ENCODE measurements around the gene MYO1F. TPM values are rescaled to one million over a fixed set of nuclear protein-coding genes. Genes with fewer than 3 reads are reported as not detected.

Gene MYO1F
- total and polyA plus RNA-seq, 10 of the 15 experiments (the other 5 are each of a cell fraction or from before 2014, with no cell fraction given): 3.5 to 49.4 (median 31.3) TPM

- in situ Hi-C loops (cut with MboI) (no loop called here), intact Hi-C loops (cut with micrococcal nuclease; ENCODE audit: unreplicated experiment) (no loop called here)
- H3K27me3 ChIP-seq (replicated peaks in 1 of 2; ENCODE audit: control insufficient read depth in 2 of 2, insufficient read depth in 2 of 2, low read length in 1 of 2): no peaks in the 10 kb centered on the region
- no peak overlapping the region for H3K27ac ChIP-seq (ENCODE audit: control insufficient read depth, insufficient read depth)
- RAD21 ChIA-PET (ENCODE audit: unreplicated experiment): no interaction called here
- DNase-seq (ENCODE audit: low read depth, low spot score): no peak
- H2AFZ ChIP-seq (ENCODE audit: control insufficient read depth, low read depth, low read length): no peak overlapping the region
- SMC1A ChIA-PET (ENCODE audit: uncharacterized antibody, unreplicated experiment): no interaction called here
- no peaks in the 10 kb centered on the region; the same call in 1 of the 2 replicates for H4K20me1 ChIP-seq (ENCODE audit: control insufficient read depth, insufficient read depth)
- WGBS (ENCODE audit: insufficient coverage, insufficient replicate concordance, low lambda C conversion rate, missing lambda C conversion rate): 92% methylated on average over 25 of the region's 25 CpGs
- peaks cover 7% of the 10 kb centered on the region for H3K4me1 ChIP-seq (ENCODE audit: control insufficient read depth, insufficient read depth, low read length)
- H3K4me2 ChIP-seq (ENCODE audit: control insufficient read depth, insufficient read depth): no peak overlapping the region
- H3K9ac ChIP-seq (ENCODE audit: control insufficient read depth, insufficient read depth, low read length): no peak overlapping the region
- H3K9me3 ChIP-seq (replicated peaks; ENCODE audit: control insufficient read depth, insufficient read depth, low read length): no peaks in the 10 kb centered on the region
- no peak for FAIRE-seq
- no peak overlapping the region for H3K4me3 ChIP-seq
- TF ChIP-seq, protein P1, sequence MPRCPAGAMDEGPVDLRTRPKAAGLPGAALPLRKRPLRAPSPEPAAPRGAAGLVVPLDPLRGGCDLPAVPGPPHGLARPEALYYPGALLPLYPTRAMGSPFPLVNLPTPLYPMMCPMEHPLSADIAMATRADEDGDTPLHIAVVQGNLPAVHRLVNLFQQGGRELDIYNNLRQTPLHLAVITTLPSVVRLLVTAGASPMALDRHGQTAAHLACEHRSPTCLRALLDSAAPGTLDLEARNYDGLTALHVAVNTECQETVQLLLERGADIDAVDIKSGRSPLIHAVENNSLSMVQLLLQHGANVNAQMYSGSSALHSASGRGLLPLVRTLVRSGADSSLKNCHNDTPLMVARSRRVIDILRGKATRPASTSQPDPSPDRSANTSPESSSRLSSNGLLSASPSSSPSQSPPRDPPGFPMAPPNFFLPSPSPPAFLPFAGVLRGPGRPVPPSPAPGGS (IDR thresholded peaks at IDR 0.05; ENCODE audit: borderline replicate concordance, insufficient read depth, low read depth, low read length, poor library complexity, severe bottlenecking): peak; percentile 12
- TF ChIP-seq FOXM1 (IDR thresholded peaks at IDR 0.05; ENCODE audit: low read depth, low read length): 0 out of 2 replicates have a peak, but pooled peaks have one; percentile 12
- no peak for TF ChIP-seq PML (IDR thresholded peaks at IDR 0.05; ENCODE audit: low read length)
- peak; percentile 39; the same call in 1 of the 2 replicates for TF ChIP-seq POLR2AphosphoS5 (IDR thresholded peaks at IDR 0.05; ENCODE audit: low read length)
- no peak for TF ChIP-seq SRF (IDR thresholded peaks at IDR 0.05; ENCODE audit: low read depth in 2 of 2, low read length in 2 of 2)
- peak; percentile 67 for TF ChIP-seq POLR2A (IDR thresholded peaks at IDR 0.05; ENCODE audit: low read depth, low read length)
- peaks cover 32 to 38% of the 10 kb centered on the region in 2 experiments for H3K36me3 ChIP-seq (ENCODE audit: control insufficient read depth in 2 of 2, insufficient read depth in 2 of 2, low read length in 1 of 2)
- POLR2A ChIA-PET: no interaction called here
- no peaks in the 10 kb centered on the region for H3K79me2 ChIP-seq (ENCODE audit: control insufficient read depth, insufficient read depth, low read length)
- peak; percentile 37 for ATAC-seq
- CTCF ChIA-PET: no interaction called here
- no TSS peak for BruUV-seq (replicated peaks)
These were observed 87.5 kb downstream of the MYO1F start for GRCh38 chr19:8489561-8490394.
